HL-60 (cell line): ENCODE data around the gene HS6ST3.

ENCODE experiments used
- DNase-seq, 2 experiments: peaks; one replicate each; pipeline ENCODE4 v3.0.0-alpha.2; 2010 to 2020; ENCODE audit warnings: low read depth in 1 of 2, low spot score in 1 of 2
- H3K27ac ChIP-seq: fragments of 250-450 bp; sonication (Bioruptor Pico); replicated peaks from 2 replicates; pipeline ENCODE4 v1.5.1; 2020; ENCODE audit warnings: mild to moderate bottlenecking, moderate library complexity
- H3K27me3 ChIP-seq: fragments of 250-450 bp; sonication (Bioruptor Pico); 2 replicates; pipeline ENCODE4 v1.5.1; 2021; ENCODE audit warnings: mild to moderate bottlenecking, moderate library complexity; ENCODE audit not compliant: insufficient read depth, poor library complexity, severe bottlenecking
- H3K4me3 ChIP-seq: replicated peaks from 2 replicates; pipeline ENCODE4 v1.5.1; 2011; ENCODE audit warnings: mild to moderate bottlenecking, control low read depth, low read length; ENCODE audit not compliant: insufficient read depth
- GABPA ChIP-seq: IDR thresholded peaks from 2 replicates; pipeline ENCODE4 v1.6.1; 2012; ENCODE audit warnings: low read depth
- POLR2AphosphoS5 ChIP-seq: IDR thresholded peaks from 2 replicates; pipeline ENCODE4 v1.6.1; 2012; ENCODE audit warnings: low read depth
- SPI1 ChIP-seq: IDR thresholded peaks from 2 replicates; pipeline ENCODE4 v1.6.1; 2012; ENCODE audit warnings: low read depth, mild to moderate bottlenecking, borderline replicate concordance
- TF ChIP-seq, protein P1 (sequence below): IDR thresholded peaks from one replicate; pipeline ENCODE4 v1.5.1; 2011; ENCODE audit warnings: low read length, control low read depth, inconsistent platforms; ENCODE audit not compliant: insufficient read depth
- TF ChIP-seq, protein P2 (sequence below): IDR thresholded peaks from 2 replicates; pipeline ENCODE4 v1.6.1; 2012; ENCODE audit warnings: low read depth; ENCODE audit not compliant: insufficient replicate concordance

HS6ST3 gene

DNA sequence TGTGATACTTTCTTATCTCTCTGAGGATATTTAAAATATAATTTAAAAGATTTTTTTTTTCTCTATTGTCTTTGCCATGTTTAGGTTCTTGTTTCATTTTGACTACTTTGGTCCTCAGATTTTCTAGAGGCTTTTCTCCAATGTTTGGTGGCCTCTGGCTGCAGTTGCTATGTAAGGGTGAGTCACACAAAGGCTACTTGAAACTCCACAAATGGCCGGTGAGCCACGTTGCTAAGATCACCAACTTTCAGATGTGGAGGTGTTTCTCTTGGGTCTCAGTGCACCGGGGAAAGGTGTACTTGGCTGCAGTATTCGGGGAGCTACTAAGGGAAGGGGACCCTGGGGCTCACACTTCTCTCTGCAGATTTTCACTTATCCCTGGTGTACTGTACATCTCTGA lies 248.1 kb downstream of the HS6ST3 start:
- TF ChIP-seq, protein P1, sequence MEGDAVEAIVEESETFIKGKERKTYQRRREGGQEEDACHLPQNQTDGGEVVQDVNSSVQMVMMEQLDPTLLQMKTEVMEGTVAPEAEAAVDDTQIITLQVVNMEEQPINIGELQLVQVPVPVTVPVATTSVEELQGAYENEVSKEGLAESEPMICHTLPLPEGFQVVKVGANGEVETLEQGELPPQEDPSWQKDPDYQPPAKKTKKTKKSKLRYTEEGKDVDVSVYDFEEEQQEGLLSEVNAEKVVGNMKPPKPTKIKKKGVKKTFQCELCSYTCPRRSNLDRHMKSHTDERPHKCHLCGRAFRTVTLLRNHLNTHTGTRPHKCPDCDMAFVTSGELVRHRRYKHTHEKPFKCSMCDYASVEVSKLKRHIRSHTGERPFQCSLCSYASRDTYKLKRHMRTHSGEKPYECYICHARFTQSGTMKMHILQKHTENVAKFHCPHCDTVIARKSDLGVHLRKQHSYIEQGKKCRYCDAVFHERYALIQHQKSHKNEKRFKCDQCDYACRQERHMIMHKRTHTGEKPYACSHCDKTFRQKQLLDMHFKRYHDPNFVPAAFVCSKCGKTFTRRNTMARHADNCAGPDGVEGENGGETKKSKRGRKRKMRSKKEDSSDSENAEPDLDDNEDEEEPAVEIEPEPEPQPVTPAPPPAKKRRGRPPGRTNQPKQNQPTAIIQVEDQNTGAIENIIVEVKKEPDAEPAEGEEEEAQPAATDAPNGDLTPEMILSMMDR = no peak
- no peak for TF ChIP-seq SPI1
- H3K27me3 ChIP-seq = no peaks in the 10 kb centered on the region
- no peak for DNase-seq
- no peak overlapping the region for H3K4me3 ChIP-seq
- H3K27ac ChIP-seq = no peak overlapping the region

DNA sequence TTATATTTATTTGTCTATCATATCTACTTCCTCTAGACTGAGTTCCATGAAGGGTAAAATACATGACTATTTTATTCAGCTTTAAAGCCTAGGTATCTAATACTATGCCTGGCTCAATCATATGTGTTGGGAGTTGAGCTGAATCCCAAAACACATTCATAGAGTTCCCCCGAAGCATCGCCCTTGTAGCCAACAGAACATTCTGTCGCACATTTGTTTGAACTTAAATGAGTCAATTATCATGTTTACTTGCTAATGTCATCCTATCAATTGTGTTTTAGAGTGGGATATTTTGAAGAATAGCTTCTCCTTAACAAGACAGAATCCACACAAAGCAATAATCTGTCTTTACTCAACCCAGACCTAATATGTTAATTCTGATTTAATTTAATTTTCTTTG lies 252.4 kb downstream of the HS6ST3 start:
- H3K27ac ChIP-seq = no peak overlapping the region

DNA sequence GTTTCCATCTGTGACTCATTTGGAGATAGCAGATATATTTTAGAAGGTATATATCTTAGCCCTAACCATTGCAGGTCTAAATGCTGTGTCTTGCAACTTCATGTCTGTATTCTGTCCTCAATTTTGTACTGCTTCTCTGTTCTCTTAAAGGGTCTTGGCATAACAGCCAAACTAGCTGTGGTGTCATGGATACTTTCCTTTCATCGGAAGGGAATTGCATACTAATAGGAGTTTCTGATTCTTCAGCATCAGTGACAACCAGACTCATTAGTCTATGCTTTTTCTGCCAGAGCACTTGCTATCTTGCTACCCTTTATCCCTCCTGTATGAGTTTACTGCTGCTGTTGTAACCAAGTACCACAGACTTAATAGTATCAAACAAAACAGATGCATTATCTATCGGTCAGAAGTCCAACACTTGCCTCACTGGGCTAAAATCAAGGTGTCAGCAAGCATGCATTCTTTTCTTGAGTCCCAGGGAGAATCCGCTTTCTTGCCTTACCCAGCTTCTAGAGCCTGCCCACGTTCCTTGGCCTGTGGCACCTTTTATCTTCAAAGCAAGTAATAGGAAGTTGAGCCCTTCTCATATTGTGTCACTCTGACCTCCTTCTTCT lies 253.1 kb downstream of the HS6ST3 start:
- no peak overlapping the region for H3K27ac ChIP-seq
- DNase-seq = no peak
- H3K4me3 ChIP-seq = no peak overlapping the region
- TF ChIP-seq POLR2AphosphoS5 (no peak), SPI1 (no peak), GABPA (no peak)
- TF ChIP-seq, protein P2, sequence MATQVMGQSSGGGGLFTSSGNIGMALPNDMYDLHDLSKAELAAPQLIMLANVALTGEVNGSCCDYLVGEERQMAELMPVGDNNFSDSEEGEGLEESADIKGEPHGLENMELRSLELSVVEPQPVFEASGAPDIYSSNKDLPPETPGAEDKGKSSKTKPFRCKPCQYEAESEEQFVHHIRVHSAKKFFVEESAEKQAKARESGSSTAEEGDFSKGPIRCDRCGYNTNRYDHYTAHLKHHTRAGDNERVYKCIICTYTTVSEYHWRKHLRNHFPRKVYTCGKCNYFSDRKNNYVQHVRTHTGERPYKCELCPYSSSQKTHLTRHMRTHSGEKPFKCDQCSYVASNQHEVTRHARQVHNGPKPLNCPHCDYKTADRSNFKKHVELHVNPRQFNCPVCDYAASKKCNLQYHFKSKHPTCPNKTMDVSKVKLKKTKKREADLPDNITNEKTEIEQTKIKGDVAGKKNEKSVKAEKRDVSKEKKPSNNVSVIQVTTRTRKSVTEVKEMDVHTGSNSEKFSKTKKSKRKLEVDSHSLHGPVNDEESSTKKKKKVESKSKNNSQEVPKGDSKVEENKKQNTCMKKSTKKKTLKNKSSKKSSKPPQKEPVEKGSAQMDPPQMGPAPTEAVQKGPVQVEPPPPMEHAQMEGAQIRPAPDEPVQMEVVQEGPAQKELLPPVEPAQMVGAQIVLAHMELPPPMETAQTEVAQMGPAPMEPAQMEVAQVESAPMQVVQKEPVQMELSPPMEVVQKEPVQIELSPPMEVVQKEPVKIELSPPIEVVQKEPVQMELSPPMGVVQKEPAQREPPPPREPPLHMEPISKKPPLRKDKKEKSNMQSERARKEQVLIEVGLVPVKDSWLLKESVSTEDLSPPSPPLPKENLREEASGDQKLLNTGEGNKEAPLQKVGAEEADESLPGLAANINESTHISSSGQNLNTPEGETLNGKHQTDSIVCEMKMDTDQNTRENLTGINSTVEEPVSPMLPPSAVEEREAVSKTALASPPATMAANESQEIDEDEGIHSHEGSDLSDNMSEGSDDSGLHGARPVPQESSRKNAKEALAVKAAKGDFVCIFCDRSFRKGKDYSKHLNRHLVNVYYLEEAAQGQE = no peak
- TF ChIP-seq, protein P1 = no peak
- no peaks in the 10 kb centered on the region for H3K27me3 ChIP-seq

More for the DNA sequence above, 252.4 kb downstream of the HS6ST3 start:
- DNase-seq = no peak
- Histone ChIP-seq H3K27me3 (no peaks in the 10 kb centered on the region), H3K4me3 (no peak overlapping the region)
- TF ChIP-seq, protein P2 = no peak
- no peak for TF ChIP-seq GABPA
- no peak for TF ChIP-seq SPI1
- no peak for TF ChIP-seq POLR2AphosphoS5
- TF ChIP-seq, protein P1 = no peak

DNA sequence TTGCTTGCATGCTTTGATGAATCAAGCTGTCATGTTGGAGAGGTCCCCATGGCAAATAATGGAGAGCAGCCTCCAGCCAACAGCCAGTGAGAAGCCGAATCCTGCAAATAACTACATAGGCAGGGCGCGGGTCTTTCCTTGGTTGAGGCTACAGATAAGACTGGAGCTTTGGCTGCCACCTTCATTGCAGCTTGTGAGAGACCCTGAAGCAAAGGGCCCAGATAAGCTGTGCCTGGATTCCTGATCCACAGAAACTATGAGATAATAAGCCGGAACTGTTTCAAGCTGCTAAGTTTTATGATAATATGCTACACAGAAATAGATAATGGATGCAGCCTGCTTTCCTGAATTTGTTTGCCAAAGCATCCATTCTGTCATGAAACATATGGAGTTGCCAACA lies 257.0 kb downstream of the HS6ST3 start:
- TF ChIP-seq, protein P2 = no peak
- TF ChIP-seq, protein P1 = no peak
- TF ChIP-seq POLR2AphosphoS5 = no peak
- no peak for TF ChIP-seq GABPA
- no peak for TF ChIP-seq SPI1
- Histone ChIP-seq H3K27ac (no peak overlapping the region), H3K4me3 (no peak overlapping the region), H3K27me3 (no peaks in the 10 kb centered on the region)
- DNase-seq = no peak
